Keratinocyte (primary cell): ENCODE results near the gene SH3RF1.

Experiments used
- CTCF ChIP-seq, 3 experiments: IDR thresholded peaks in 1 of 3; conservative IDR thresholded peaks in 1 of 3; optimal IDR thresholded peaks in 1 of 3; 2 replicates in 2 of 3; 3 replicates in 1 of 3; pipeline versions ENCODE3 to v1.5.1; 2011; ENCODE audit warnings: low read length in 3 of 3, mild to moderate bottlenecking in 3 of 3, moderate library complexity in 2 of 3, control low read depth in 1 of 3, inconsistent platforms in 1 of 3; ENCODE audit not compliant: insufficient read depth in 2 of 3; ENCODE audit errors: extremely low read depth in 1 of 3
- EZH2 ChIP-seq: IDR thresholded peaks from one replicate; pipeline ENCODE4 v1.6.1; 2012; ENCODE audit warnings: inconsistent platforms, mild to moderate bottlenecking, low read length, moderate library complexity

- no peak for TF ChIP-seq CTCF (optimal IDR thresholded peaks at IDR 0.05 in 1 of 3, IDR thresholded peaks at IDR 0.05 in 1 of 3, conservative IDR thresholded peaks at IDR 0.05 in 1 of 3; ENCODE audit: extremely low read depth in 1 of 3, insufficient read depth in 2 of 3, low read length in 3 of 3)
- no peak for TF ChIP-seq EZH2
Observed at GRCh38 chr4:169253904-169254303, 16.9 kb downstream of the SH3RF1 start.
